Stimulated activated CD4-positive, alpha-beta T cell treated with anti-CD3 and anti-CD28 coated beads, Interleukin-4, amount 100 ng/mL, for 24 hours (primary cell): Measurements from ENCODE around the gene SLC35F3.
"Not testable (repeated sequence)": the region's sequence is repeated elsewhere in the genome, so short reads cannot be mapped to it uniquely, and the experiment has no call there.

Experiments
- DNase-seq: peaks from one replicate; pipeline ENCODE4 v3.0.0-alpha.2; 2020

Gene SLC35F3

GRCh38 chr1:234231061-234231892, 326.8 kb downstream of the SLC35F3 start:
- no peak for DNase-seq

- no peak for DNase-seq
Measured at GRCh38 chr1:234231893-234232276, 327.4 kb downstream of the SLC35F3 start.

- no peak for DNase-seq
Measured at GRCh38 chr1:234234199-234234598, 329.7 kb downstream of the SLC35F3 start.

GRCh38 chr1:234235434-234235881, 331.0 kb downstream of the SLC35F3 start:
- DNase-seq = no peak

- DNase-seq = no peak
Measured at GRCh38 chr1:234237393-234237792, 332.9 kb downstream of the SLC35F3 start.

- DNase-seq = no peak
Measured at GRCh38 chr1:234238060-234238459, 333.6 kb downstream of the SLC35F3 start.

GRCh38 chr1:234239515-234239914, 335.0 kb downstream of the SLC35F3 start:
- no peak for DNase-seq

- no peak for DNase-seq
Measured at GRCh38 chr1:234239936-234240335, 335.5 kb downstream of the SLC35F3 start.

GRCh38 chr1:234240680-234241079, 336.2 kb downstream of the SLC35F3 start:
- no peak for DNase-seq

- DNase-seq = no peak
Measured at GRCh38 chr1:234241941-234242490, 337.5 kb downstream of the SLC35F3 start.

- no peak for DNase-seq
Measured at GRCh38 chr1:234243521-234244260, 339.2 kb downstream of the SLC35F3 start.

GRCh38 chr1:234244482-234244881, 340.0 kb downstream of the SLC35F3 start:
- no peak for DNase-seq

- no peak for DNase-seq
Measured at GRCh38 chr1:234246638-234247116, 342.2 kb downstream of the SLC35F3 start.

GRCh38 chr1:234247746-234248145, 343.3 kb downstream of the SLC35F3 start:
- not testable (repeated sequence) for DNase-seq

- DNase-seq = no peak
Measured at GRCh38 chr1:234250747-234251146, 346.3 kb downstream of the SLC35F3 start.

- no peak for DNase-seq
Measured at GRCh38 chr1:234253732-234254131, 349.3 kb downstream of the SLC35F3 start.

GRCh38 chr1:234256359-234256758, 351.9 kb downstream of the SLC35F3 start:
- no peak for DNase-seq

GRCh38 chr1:234258071-234258470, 353.6 kb downstream of the SLC35F3 start:
- DNase-seq = no peak

- peak; percentile 47 for DNase-seq
Measured at GRCh38 chr1:234260578-234260977, 356.1 kb downstream of the SLC35F3 start.

GRCh38 chr1:234261545-234261944, 357.1 kb downstream of the SLC35F3 start:
- no peak for DNase-seq

GRCh38 chr1:234262007-234262753, 357.7 kb downstream of the SLC35F3 start:
- no peak for DNase-seq

GRCh38 chr1:234262754-234263105, 358.3 kb downstream of the SLC35F3 start:
- no peak for DNase-seq

GRCh38 chr1:234264832-234265231, 360.4 kb downstream of the SLC35F3 start:
- no peak for DNase-seq
